ENCODE measurements around the gene CUL1.

CUL1 gene

DNA sequence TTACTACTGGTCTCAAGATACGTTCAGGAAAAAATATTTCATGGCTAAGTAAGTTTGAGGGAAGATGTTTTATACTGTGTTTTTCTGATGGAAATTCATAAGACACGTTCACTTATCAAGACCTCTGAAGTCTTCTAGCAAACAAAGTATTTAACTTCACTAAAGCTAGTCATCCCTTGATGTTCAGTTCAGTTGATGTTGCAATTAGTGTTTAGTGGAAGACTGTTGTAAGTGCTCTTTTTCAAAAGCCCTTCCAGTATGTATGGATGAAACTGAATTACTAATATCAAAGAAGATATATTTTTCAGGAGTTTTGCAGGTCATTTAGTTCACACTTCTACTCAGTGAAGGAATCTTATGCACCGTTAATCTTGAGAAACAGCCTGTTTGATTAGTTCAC is 25.1 kb downstream of the CUL1 start:
- DNase-seq (ENCODE audit: low read depth): no peak
- no peak overlapping the region for H3K4me3 ChIP-seq (ENCODE audit: low read length)
- no peak for TF ChIP-seq CTCF (IDR thresholded peaks at IDR 0.05; ENCODE audit: insufficient read depth, low read depth, low read length, missing control alignments)

DNA sequence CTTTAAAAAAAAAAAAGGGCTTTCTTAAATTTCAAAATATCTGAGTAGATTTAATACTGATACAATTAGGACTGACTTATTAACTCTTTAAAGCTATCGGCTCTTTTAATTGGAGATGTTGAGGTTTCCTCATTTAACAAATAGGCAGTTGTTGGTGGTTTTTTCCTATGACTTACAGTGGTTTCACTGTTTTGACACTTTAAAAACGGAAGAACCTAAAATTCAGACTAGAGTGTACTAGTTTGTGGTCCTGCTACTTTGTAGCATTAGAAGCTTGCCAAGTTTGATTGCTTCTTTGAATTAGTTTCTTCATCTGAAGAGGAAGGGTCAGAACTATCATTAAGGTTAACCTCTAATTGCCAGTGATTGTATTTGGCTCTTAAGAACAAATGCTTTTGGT is 27.7 kb downstream of the CUL1 start:
- no peak for TF ChIP-seq CTCF (IDR thresholded peaks at IDR 0.05; ENCODE audit: insufficient read depth, low read depth, low read length, missing control alignments)
- no peak for DNase-seq (ENCODE audit: low read depth)
- H3K4me3 ChIP-seq (ENCODE audit: low read length): no peak overlapping the region

DNA sequence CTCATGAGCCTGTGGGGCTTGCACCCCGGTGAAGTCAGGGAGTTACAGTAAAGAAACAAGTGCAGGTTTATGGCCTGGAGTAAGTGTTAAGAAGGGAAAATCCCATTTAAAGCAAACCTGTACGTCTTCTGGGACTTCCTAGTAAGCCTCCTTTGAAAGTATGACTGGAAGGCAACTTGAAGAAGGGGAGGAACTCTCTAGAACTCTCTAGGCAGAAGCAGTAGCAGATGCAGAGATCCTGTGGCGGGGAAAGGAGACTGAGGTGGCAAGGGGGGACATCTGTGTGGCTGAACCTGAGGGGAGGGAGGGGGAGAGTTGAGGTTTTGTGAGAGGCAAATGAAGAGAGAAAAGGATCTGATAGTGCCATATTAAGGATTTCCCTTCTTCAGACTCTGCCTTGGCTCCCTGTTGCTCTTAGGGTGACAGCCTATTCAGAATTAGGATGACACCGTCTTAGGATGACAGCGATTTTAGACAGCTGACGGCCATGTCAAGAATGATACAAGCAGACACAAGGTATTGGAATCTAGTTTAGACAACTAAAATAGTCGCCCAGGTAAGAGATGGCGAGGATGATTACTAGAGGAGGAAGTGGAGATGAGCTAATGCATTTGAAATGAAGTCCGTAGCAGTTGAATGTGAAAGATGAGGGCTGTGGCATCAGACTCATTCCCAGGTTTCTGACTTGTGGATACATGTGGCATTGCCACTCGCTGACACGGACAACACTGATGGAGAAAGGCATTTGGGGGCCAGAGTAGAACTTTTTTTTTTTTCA is 29.0 kb downstream of the CUL1 start:
- no peak for TF ChIP-seq CTCF (IDR thresholded peaks at IDR 0.05; ENCODE audit: insufficient read depth, low read depth, low read length, missing control alignments)
- DNase-seq (ENCODE audit: low read depth): peak; percentile 82
- no peak overlapping the region for H3K4me3 ChIP-seq (ENCODE audit: low read length)

- DNase-seq (ENCODE audit: low read depth): no peak
- no peak for TF ChIP-seq CTCF (IDR thresholded peaks at IDR 0.05; ENCODE audit: insufficient read depth, low read depth, low read length, missing control alignments)
- H3K4me3 ChIP-seq (ENCODE audit: low read length): no peak overlapping the region
Measured at GRCh38 chr7:148729984-148730733, 31.5 kb downstream of the CUL1 start.

- H3K4me3 ChIP-seq (ENCODE audit: low read length): no peak overlapping the region
- no peak for TF ChIP-seq CTCF (IDR thresholded peaks at IDR 0.05; ENCODE audit: insufficient read depth, low read depth, low read length, missing control alignments)
- DNase-seq (ENCODE audit: low read depth): no peak
Measured at GRCh38 chr7:148732862-148733261, 34.2 kb downstream of the CUL1 start.

GRCh38 chr7:148733496-148733895 is 34.8 kb downstream of the CUL1 start:
- TF ChIP-seq CTCF (IDR thresholded peaks at IDR 0.05; ENCODE audit: insufficient read depth, low read depth, low read length, missing control alignments): no peak
- H3K4me3 ChIP-seq (ENCODE audit: low read length): no peak overlapping the region
- DNase-seq (ENCODE audit: low read depth): no peak
